HG03378 (cell line): ENCODE data around the gene OTOP2.
"Not testable (repeated sequence)": the region's sequence is repeated elsewhere in the genome, so short reads cannot be mapped to it uniquely, and the experiment has no call there.

Experiments
- ATAC-seq: cut with Tn5 transposase; IDR thresholded peaks from one replicate; pipeline ENCODE4 v1.9.1; 2021; ENCODE audit warnings: mild to moderate bottlenecking, moderate library complexity; ENCODE audit not compliant: unreplicated experiment

The OTOP2 gene

DNA sequence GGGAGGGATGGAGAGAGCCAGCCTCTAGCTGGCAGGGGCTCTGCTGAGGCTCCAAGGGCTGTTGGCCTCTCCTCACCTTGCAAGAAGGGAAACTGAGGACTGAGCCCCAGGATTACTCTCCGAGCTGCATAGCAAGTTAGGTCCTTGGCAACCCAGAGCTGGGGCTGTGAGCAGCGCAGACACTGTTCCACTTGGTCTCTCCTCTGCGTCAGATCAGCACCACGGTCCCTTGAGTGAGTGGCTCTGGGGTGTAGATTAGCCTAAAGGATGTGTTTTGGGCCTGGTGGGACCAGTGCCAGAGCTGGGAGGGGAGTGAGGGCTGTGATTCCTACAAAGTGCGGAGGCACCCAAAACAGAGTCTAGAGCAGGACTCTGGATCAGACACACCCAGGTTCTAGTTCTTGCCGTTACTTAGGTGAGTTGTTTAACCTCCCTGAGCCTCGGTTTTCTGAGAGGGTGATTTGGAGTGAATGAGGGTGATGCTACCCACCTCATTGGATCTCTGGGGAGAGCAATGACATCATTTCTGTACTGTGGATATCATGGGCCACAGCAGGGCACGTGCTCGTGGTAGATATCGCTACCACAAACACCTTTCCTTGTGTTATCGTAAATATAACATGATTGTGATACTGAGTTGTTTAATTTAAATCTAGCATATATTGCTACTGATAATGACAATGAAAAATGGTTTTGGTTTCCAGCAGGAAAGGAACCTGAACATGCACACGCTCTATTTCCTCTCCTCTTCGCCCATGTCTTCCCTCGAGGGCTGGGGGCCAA, 22.5 kb upstream of the OTOP2 start:
- ATAC-seq: no peak

DNA sequence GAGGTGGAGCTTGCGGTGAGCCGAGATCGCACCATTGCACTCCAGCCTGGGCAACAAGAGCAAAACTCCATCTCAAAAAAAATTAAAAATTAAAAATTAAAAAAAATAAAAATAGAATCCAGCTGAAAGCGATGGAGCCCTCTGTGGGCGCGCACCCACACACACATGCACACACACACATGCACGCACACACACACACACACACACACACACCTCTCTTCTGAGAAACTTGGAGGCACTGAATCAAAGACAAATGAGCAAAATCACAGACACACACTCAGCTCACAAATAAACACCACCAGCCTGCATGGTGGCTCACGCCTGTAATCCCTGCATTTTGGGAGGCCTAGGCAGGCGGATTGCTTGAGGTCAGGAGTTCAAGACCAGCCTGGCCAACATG, 21.0 kb upstream of the OTOP2 start:
- ATAC-seq: no peak

DNA sequence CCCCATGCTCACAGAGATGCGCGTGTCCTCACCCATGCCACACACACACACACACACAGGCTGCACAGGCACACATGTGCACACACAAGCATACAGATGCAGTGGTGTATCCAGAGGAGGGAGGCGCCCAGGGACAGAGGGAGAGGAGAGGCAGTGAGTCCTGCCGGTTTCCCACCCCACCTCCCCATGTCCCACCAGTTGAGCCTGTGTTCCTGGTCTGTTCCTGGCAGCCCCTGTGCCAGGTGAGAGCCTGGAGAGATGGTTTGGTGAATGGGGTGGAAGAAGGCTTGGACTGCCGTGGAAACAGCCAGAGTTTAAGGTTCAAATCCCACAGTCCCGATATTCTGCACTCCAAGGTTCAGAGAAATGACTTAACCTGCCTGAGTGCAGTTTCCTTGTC, 20.4 kb upstream of the OTOP2 start:
- no peak for ATAC-seq

DNA sequence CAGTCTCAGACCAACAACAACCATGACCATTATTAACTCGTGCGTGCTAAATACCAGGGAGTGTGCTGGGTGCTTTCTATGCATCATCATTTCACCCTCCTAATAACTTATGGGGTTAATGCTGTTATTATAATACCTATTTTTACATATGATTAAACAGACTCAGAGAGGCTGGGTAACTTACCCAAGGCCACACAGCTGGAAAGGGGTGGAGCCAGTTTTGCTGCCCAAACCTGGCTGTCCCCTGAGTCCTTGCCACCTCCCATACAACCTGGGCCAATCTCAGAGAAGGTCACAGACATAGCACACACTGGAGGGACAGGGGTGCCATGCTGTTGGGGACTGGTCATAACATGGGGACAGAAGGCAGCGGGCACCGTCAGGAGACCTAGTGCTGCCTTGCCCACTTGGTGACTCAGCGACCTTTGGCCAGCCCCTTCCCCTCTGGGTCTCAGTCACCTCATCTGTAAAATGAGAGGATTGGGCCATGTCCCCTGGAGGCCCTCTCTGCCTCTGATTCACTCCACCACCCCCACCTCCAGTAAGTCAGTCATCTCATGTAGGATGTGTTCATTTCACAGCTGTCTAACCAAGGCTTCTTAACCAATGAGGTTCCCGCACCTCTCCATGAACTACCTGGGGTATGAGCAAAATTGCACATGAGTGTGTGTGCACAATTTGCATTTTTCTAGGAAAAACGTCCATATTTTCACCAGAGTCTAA, 19.2 kb upstream of the OTOP2 start:
- ATAC-seq: no peak

GRCh38 chr17:74906214-74906793, 17.8 kb upstream of the OTOP2 start:
- ATAC-seq: not testable (repeated sequence)

GRCh38 chr17:74907012-74907411, 17.1 kb upstream of the OTOP2 start:
- no peak for ATAC-seq

GRCh38 chr17:74909097-74909496, 15.0 kb upstream of the OTOP2 start:
- ATAC-seq: not testable (repeated sequence)

GRCh38 chr17:74911423-74911822, 12.7 kb upstream of the OTOP2 start:
- not testable (repeated sequence) for ATAC-seq

GRCh38 chr17:74916136-74916850, 7.8 kb upstream of the OTOP2 start:
- no peak for ATAC-seq

DNA sequence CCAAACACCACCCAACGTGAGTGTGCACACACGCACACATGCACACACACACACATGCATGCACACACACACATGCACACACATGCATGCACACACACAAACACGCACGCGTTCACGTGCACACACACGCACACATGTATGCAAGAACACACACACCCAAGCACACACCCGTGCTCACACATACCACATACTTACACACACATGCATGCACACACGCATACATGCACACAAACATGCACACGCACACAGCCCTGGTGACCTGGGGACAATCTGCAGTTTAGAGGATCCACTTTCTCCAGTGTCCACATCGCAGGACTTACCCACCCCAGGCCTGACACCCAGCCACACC, 7.2 kb upstream of the OTOP2 start:
- no peak for ATAC-seq

- no peak for ATAC-seq
Measured at GRCh38 chr17:74917430-74917829, 6.6 kb upstream of the OTOP2 start.

- ATAC-seq: no peak
Measured at GRCh38 chr17:74918906-74919305, 5.2 kb upstream of the OTOP2 start.

DNA sequence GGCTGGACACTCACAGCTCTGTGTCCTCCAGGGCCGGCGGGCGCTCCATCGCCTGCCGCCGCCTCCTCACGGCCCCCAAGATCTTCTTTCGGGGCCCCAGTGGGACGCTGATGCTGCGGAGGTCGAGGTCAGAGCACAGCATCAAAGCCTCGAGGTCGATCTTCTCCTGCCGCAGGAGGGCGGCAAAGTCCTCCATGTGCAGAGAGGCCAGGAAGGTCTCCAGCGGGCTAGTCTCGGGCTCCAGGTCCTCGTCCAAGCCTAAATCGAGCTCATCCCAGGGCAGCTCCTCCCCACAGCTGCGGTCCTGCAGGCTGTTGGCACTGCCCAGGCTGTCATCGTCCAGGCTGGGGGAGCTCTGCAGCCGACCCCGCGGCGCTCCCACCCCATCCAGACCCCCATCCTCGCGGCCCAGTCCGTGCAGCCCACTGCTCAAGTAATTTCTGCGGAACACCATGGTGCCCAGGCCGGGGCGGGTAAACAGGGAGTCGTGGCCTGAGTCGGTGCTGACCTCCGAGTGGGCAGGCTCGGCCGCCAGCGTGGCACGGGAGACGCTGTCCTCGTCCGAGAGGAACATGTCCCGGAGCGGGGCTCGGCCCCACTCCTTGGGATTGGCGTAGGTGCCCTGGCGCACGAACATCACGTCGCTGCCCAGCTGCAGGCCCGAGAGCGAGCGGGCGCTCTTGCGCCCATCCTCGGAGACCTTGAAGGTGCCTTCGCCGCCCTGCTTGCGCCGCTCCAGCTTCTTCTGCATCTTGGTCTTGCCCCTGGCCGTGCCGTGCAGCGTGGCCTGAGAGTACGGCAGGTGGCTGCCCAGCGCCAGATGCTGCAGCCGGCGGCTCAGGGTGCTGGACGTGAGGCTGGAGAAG, 4.4 kb upstream of the OTOP2 start:
- ATAC-seq: no peak

GRCh38 chr17:74920306-74920620, 3.8 kb upstream of the OTOP2 start:
- no peak for ATAC-seq

- no peak for ATAC-seq
Measured at GRCh38 chr17:74920642-74921025, 3.4 kb upstream of the OTOP2 start.

DNA sequence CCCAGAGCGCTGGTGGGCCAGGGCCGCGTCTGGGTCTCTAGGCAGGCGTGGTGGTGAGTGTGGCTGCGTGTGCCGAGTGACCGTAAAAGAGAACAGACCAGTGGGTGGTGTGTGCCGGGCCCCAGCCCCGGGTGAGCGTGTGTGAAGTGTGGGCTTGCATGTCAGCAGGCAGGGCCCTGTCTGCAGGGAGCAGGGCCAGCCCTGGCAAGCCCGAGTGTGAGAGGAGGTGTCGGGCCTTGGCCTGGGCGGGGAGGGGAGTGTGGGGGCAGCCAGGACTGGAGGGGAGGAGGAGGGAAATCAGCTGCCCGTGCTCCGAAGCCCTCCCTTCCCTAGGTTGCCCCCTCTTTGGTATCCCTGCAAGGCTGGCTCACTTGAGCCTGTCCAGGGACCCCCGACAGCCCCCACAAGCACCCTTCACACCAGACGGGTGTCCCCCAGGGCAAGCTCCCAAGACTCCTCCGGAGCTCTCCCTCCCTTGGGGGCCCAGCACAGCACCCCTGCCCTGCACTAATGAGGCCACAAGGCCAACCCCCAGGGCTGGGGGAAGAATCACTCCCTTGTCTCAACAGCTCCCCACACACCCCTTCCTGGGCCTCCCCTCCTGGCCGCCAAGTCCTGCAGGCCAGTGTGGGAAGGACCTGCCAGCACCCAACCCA, 2.9 kb upstream of the OTOP2 start:
- no peak for ATAC-seq

DNA sequence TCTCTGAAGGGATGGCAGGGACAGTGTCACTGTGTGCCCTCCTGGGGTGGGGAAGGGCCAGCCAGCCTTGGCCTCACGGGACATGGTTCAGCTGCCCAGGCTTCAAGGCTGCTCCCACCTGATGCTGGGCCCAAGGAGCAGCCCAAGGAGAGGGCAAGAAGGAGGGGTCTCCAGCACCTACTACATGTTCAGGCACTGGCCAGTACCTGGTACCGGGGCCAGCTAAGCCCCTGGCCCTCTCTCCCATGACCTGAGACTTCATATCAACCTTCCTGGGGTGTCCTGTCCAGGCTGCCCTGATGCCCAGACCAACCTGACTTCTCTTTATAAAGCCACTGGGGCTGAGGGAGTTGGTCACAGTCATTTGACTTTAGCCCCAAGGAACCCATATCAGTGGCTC, 2.3 kb upstream of the OTOP2 start:
- ATAC-seq: no peak

DNA sequence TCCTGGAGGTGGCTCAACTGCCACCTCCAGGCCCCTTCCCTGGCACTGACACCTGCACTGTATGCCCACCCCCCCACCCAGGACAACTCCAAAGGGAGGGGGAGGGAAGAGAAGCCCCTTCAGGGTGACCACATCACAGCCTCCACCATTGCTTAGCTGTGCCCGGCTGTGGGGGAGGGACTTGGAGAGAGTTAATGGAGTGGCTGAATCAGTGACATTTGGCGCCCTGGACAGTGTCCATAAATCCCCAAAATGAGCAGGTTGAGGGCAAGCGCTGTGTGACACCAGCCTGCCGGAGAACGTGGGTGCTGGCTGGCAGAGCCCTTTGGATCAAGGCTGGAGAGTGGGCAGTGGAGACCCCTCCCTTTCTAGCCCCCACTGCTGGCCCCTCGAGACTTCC, 1.9 kb upstream of the OTOP2 start:
- ATAC-seq: no peak

DNA sequence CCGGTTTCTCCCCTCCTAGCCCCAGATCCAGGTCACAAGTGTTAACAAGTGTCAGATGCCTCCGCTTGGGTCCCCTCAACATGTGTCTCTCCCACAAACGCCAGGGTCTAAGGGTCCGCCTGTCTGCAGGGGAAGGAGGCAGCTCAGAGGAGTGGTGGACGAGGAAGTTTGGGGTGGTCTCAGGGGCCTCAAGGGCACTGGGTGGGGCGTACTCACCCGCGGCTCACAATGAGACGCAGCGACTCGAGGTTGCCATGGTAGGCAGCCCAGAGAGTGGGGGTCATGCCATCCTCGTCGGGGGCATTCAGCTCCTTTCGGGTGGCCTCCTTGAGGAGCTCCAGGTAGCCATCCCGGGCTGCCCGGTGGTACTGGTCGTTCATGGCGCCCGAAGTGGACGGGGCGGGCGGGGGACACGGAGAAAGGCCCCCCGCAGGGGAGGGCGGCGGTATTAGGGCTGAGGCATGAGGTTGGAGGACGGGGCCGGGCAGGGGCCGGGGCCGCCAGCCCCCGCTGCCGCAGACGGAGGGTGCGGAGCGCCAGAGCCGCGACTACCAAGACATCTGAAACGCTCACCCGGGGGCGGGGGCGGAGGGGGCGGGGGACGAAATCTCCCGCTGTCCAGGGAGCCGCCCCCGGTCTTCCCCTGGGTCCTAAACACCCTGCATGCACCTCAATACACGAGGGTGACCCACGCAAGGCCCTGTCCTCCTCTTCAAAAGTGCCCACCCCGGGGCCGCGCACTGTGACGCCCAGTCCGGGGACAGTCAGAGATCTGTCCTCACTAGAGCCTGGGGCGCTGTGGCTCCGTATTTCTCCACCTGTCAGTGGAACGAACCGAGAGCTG, 1.2 kb upstream of the OTOP2 start, which contains the start of gene USH1G:
USH1G (minus strand) TSS at position 562 of the 844 bp plus-strand sequence; CDS start at position 380, 182 bp downstream.
- ATAC-seq: no peak
